Neutrophil (primary cell): ENCODE measurements around the gene GRID2.

Experiments
- H3K27ac ChIP-seq: fragments of 200-600 bp; sonication (generic); 2 replicates; pipeline ENCODE4 v1.5.1; 2016; ENCODE audit warnings: mild to moderate bottlenecking, moderate library complexity
- H3K27me3 ChIP-seq: fragments of 200-600 bp; sonication (generic); 2 replicates; pipeline ENCODE4 v1.6.0; 2016; ENCODE audit warnings: mild to moderate bottlenecking
- H3K36me3 ChIP-seq: fragments of 200-600 bp; sonication (generic); 2 replicates; pipeline ENCODE4 v1.5.1; 2017
- H3K4me1 ChIP-seq, 2 experiments: fragments of 200-600 bp in 1 of 2; sonication (generic) in 1 of 2; 1 replicate in 1 of 2; 2 replicates in 1 of 2; pipeline versions ENCODE4 v1.5.1 to v1.6.1; 2013 to 2016; ENCODE audit warnings: low read depth in 1 of 2, low read length in 1 of 2, mild to moderate bottlenecking in 1 of 2, moderate library complexity in 1 of 2; ENCODE audit not compliant: control insufficient read depth in 1 of 2, insufficient read depth in 1 of 2
- H3K4me3 ChIP-seq, 2 experiments: fragments of 200-600 bp in 1 of 2; sonication (generic) in 1 of 2; 1 replicate in 1 of 2; 2 replicates in 1 of 2; pipeline ENCODE4 v1.5.1; 2013 to 2016; ENCODE audit warnings: low read depth in 1 of 2, low read length in 1 of 2, mild to moderate bottlenecking in 1 of 2, moderate library complexity in 1 of 2
- H3K9me3 ChIP-seq: fragments of 200-600 bp; sonication (generic); 2 replicates; pipeline ENCODE4 v1.5.1; 2016
- CTCF ChIP-seq: fragments of 200-600 bp; sonication (generic); IDR thresholded peaks from 2 replicates; pipeline ENCODE4 v1.5.1; 2016; ENCODE audit warnings: antibody characterized with exemption

GRID2 gene

DNA sequence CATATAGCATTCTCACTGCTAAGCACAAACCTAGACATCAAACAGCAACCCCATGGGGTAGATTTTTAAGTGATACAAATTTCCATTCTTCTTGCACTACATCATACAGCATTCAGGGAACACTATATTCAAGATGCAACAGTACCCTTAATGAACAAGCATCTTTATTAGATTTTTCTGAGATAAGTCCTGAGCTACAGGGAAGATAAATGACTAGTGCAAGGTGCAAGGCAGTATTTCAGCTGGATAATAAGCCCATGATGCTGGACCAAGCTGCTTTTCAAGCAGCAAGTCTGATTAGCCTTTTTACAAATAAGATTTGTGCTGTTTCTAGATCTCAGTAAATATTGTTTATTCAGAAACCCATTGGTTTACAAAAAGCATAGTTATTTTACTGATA, 1332.2 kb downstream of the GRID2 start:
- Histone ChIP-seq H3K4me1 (no peaks in the 10 kb centered on the region), H3K4me3 (no peak overlapping the region), H3K9me3 (no peaks in the 10 kb centered on the region), H3K27ac (no peak overlapping the region), H3K36me3 (no peaks in the 10 kb centered on the region), H3K27me3 (no peaks in the 10 kb centered on the region)
- no peak for TF ChIP-seq CTCF

GRCh38 chr4:93645120-93645519, 1341.4 kb downstream of the GRID2 start:
- H3K4me3 ChIP-seq = no peak overlapping the region
- H3K36me3 ChIP-seq = no peaks in the 10 kb centered on the region
- no peaks in the 10 kb centered on the region for H3K27me3 ChIP-seq
- H3K27ac ChIP-seq = no peak overlapping the region
- H3K9me3 ChIP-seq = no peaks in the 10 kb centered on the region
- TF ChIP-seq CTCF = no peak
- H3K4me1 ChIP-seq = no peaks in the 10 kb centered on the region

DNA sequence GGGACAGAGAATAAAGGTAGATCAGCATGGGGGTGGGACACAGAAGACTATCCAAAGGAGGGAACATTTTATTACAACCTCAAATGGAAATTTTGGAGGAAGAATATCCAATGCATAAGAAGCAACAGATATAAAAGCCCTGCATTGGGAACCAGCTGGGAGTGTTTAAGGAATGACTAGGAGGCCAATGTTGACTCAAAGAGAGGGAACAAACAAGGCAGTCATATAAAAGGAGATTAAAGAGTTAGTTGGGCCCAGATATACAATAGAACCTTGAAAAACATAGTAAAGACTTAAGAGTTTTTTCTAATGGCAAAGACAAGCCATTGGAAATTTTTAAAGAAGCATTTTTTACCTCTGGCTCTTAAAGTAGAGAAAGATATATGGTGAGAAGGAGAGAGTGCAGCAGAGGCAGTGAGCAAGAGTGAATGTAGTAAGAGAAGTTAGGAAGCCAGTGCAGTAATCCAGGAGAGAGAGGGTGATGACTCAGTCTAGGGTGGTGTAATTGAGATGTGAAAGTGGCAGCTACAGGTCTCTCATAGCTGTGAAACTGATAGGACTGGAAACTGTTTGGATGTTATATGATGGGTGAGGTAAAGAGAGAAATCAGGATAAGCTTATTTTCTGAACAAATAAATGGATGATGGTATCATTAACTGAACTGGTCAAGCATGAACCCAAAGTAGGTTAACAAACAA, 1342.6 kb downstream of the GRID2 start:
- no peaks in the 10 kb centered on the region for H3K27me3 ChIP-seq
- no peak overlapping the region for H3K27ac ChIP-seq
- no peaks in the 10 kb centered on the region for H3K9me3 ChIP-seq
- H3K36me3 ChIP-seq = no peaks in the 10 kb centered on the region
- H3K4me3 ChIP-seq = no peak overlapping the region
- no peaks in the 10 kb centered on the region for H3K4me1 ChIP-seq
- no peak for TF ChIP-seq CTCF

- Histone ChIP-seq H3K27ac (no peak overlapping the region), H3K9me3 (no peaks in the 10 kb centered on the region), H3K36me3 (no peaks in the 10 kb centered on the region), H3K27me3 (no peaks in the 10 kb centered on the region), H3K4me1 (no peaks in the 10 kb centered on the region), H3K4me3 (no peak overlapping the region)
- TF ChIP-seq CTCF = no peak
These were observed 1344.5 kb downstream of the GRID2 start for GRCh38 chr4:93648258-93648657.

DNA sequence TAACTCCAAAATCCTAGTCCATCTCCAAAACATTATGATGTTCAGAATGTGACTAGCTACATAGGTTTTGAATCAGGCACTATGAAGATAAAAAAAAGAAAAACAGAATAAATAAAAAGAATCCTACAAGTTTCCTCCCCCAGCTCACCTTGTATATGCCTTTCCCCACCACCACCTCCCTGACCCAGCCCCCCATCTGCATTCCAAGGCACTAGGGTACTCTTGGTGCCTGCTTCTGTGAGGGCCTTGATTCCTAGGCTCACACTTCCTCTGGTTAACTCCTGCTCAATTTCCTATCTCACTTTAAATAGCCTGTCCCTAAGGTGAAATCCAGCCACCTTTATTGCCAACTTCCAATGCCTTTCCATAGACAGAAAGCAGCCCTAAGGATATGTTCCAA, 1346.1 kb downstream of the GRID2 start:
- Histone ChIP-seq H3K36me3 (no peaks in the 10 kb centered on the region), H3K27ac (no peak overlapping the region), H3K9me3 (no peaks in the 10 kb centered on the region), H3K4me1 (no peaks in the 10 kb centered on the region), H3K27me3 (no peaks in the 10 kb centered on the region), H3K4me3 (no peak overlapping the region)
- no peak for TF ChIP-seq CTCF
